Parathyroid adenoma (tissue), 2 donors: ENCODE measurements around the gene MED16.

Source experiments
- H2AFZ ChIP-seq: fragments of 300-600 bp; sonication (generic); one replicate; pipeline ENCODE4 v1.7.0; 2017; ENCODE audit warnings: antibody characterized with exemption, mild to moderate bottlenecking
- H3K27ac ChIP-seq: fragments of 300-600 bp; sonication (generic); one replicate; pipeline ENCODE4 v1.7.0; 2017
- H3K27me3 ChIP-seq: fragments of 300-600 bp; sonication (generic); one replicate; pipeline ENCODE4 v1.7.0; 2017; ENCODE audit warnings: low read length; ENCODE audit not compliant: control insufficient read depth, insufficient read depth
- H3K36me3 ChIP-seq: fragments of 300-600 bp; sonication (generic); one replicate; pipeline ENCODE4 v1.7.0; 2017; ENCODE audit warnings: low read length; ENCODE audit not compliant: control insufficient read depth, insufficient read depth
- H3K4me1 ChIP-seq: fragments of 300-600 bp; sonication (generic); one replicate; pipeline ENCODE4 v1.7.0; 2017; ENCODE audit warnings: control low read depth
- H3K4me2 ChIP-seq: fragments of 300-600 bp; sonication (generic); one replicate; pipeline ENCODE4 v1.7.0; 2017; ENCODE audit warnings: low read length
- H3K4me3 ChIP-seq: fragments of 300-600 bp; sonication (generic); one replicate; pipeline ENCODE4 v1.7.0; 2017; ENCODE audit warnings: low read depth, low read length
- H3K79me2 ChIP-seq: fragments of 300-600 bp; sonication (generic); one replicate; pipeline ENCODE4 v1.7.0; 2017; ENCODE audit warnings: control low read depth
- H3K9ac ChIP-seq: fragments of 300-600 bp; sonication (generic); one replicate; pipeline ENCODE4 v1.7.0; 2017; ENCODE audit warnings: mild to moderate bottlenecking
- H3K9me3 ChIP-seq: fragments of 300-600 bp; sonication (generic); one replicate; pipeline ENCODE4 v1.7.0; 2017; ENCODE audit warnings: low read length; ENCODE audit not compliant: control insufficient read depth
- TF ChIP-seq, protein P1 (sequence below): fragments of 300-600 bp; sonication (generic); IDR thresholded peaks from one replicate; pipeline ENCODE4 v1.7.0; 2017; ENCODE audit warnings: antibody characterized with exemption, mild to moderate bottlenecking
- donor health status: primary hyperparathyroidism.

MED16 gene

DNA sequence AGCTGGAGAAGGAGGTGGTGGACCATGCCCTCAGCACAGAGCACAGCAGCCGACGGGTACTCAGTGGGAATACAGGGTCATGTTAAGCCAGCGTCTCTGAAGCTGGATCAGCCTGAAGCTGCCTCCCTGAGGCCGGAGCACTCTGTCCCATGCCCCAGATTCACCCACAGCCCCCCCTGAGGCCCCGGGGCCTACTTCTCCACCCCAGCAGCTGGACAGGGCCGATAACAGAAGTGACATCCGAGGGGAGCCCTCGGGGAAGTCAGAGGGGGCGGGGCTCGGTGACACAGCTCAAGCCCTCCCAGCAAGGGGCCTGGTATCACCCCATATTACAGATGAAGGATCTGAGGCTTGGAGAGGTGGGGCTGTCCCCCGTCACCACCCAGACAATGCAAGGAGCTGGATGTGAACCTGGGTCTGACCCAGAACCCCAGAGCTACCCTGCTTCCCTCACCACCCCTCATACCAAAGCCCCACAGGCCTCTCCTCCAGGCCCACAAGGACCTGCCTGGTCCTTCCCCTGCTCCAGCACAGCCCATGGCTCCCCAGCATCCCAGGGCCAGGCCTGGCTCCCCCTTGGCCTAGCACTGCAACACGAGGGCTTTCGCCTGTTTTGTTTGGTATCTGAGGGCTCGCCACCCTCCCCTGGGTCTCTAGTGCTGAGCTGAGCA is 14.3 kb upstream of the MED16 start:
- H3K36me3 ChIP-seq, result no peaks in the 10 kb centered on the region
- no peak overlapping the region for H3K27ac ChIP-seq
- H3K79me2 ChIP-seq, result no peaks in the 10 kb centered on the region
- H3K9ac ChIP-seq, result no peak overlapping the region
- H3K4me1 ChIP-seq, result no peaks in the 10 kb centered on the region
- no peak overlapping the region for H2AFZ ChIP-seq
- H3K9me3 ChIP-seq, result no peaks in the 10 kb centered on the region
- no peak overlapping the region for H3K4me2 ChIP-seq
- no peaks in the 10 kb centered on the region for H3K27me3 ChIP-seq
- H3K4me3 ChIP-seq, result no peak overlapping the region
- TF ChIP-seq, protein P1, sequence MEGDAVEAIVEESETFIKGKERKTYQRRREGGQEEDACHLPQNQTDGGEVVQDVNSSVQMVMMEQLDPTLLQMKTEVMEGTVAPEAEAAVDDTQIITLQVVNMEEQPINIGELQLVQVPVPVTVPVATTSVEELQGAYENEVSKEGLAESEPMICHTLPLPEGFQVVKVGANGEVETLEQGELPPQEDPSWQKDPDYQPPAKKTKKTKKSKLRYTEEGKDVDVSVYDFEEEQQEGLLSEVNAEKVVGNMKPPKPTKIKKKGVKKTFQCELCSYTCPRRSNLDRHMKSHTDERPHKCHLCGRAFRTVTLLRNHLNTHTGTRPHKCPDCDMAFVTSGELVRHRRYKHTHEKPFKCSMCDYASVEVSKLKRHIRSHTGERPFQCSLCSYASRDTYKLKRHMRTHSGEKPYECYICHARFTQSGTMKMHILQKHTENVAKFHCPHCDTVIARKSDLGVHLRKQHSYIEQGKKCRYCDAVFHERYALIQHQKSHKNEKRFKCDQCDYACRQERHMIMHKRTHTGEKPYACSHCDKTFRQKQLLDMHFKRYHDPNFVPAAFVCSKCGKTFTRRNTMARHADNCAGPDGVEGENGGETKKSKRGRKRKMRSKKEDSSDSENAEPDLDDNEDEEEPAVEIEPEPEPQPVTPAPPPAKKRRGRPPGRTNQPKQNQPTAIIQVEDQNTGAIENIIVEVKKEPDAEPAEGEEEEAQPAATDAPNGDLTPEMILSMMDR, result no peak

DNA sequence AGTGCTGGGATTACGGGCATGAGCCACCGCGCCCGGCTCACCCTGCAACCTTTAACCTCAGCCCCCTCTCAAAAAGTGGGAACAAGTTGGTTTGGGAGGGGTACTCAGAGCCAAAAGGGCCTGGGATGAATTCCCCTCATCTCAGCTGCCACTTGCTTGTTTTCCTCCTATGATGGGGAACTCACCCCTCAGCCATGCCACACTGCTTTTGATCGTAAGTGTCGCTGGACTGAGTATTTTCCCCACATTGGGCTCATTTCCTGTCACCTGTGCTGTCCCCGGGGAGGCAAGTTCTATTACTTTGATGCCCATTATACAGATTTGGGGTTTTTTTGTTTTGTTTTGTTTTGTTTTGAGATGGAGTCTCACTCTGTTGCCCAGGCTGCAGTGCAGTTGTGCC is 13.5 kb upstream of the MED16 start:
- TF ChIP-seq, protein P1, result no peak
- Histone ChIP-seq H3K27me3 (no peaks in the 10 kb centered on the region), H3K4me2 (no peak overlapping the region), H3K79me2 (no peaks in the 10 kb centered on the region), H3K4me3 (no peak overlapping the region), H3K9me3 (no peaks in the 10 kb centered on the region), H3K27ac (no peak overlapping the region), H2AFZ (no peak overlapping the region), H3K4me1 (no peaks in the 10 kb centered on the region), H3K9ac (no peak overlapping the region), H3K36me3 (no peaks in the 10 kb centered on the region)

DNA sequence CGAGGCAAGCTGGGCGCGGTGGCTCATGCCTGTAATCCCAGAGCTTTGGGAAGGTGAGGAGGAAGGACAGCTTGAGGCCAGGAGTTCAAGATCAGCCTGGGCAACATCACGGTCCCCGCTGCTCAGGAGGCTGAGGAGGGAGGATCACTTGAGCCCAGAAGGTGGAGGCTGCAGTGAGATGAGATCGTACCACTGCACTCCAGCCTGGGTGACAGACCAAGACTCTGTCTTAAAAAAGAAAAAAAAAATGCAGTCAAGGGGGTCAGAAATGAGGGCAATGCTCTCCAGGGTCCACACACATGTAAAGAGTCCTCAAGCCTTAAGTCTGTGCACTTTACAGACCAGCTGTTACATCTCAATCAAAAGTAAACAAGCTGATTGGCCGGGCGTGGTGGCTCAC is 11.6 kb upstream of the MED16 start:
- no peak overlapping the region for H3K9ac ChIP-seq
- no peak overlapping the region for H3K4me3 ChIP-seq
- no peaks in the 10 kb centered on the region for H3K27me3 ChIP-seq
- no peaks in the 10 kb centered on the region for H3K36me3 ChIP-seq
- H3K4me1 ChIP-seq, result no peaks in the 10 kb centered on the region
- no peaks in the 10 kb centered on the region for H3K79me2 ChIP-seq
- H3K9me3 ChIP-seq, result no peaks in the 10 kb centered on the region
- TF ChIP-seq, protein P1, result no peak
- no peak overlapping the region for H3K4me2 ChIP-seq
- H2AFZ ChIP-seq, result no peak overlapping the region
- H3K27ac ChIP-seq, result no peak overlapping the region

DNA sequence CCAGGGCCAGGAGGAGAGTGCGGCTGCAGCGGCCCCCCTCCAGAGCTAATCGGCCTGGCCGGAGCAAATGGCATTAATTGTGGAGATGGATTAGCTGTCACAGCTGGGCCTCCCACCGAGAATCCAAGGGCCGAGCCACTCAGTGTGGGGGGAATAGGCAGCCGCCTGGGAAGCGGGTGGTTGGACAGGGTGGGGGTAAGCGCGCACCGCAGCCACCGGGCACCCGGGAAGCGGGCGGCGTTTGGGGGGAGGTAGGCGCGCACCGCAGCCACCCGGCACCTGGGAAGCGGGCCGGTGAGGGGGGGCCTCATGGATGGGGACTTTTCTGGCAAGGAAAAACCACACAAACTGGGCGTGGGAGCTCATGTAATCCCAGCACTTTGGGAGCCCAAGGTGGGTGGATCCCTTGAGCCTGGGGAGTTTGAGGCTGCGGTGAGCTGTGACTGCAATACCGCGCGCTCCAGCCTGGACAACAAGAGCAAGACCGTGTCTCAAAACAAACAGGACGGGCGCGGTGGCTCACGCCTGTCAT is 10.3 kb upstream of the MED16 start:
- TF ChIP-seq, protein P1, result no peak
- Histone ChIP-seq H2AFZ (no peak overlapping the region), H3K79me2 (no peaks in the 10 kb centered on the region), H3K27ac (no peak overlapping the region), H3K27me3 (no peaks in the 10 kb centered on the region), H3K4me3 (no peak overlapping the region), H3K9me3 (no peaks in the 10 kb centered on the region), H3K36me3 (no peaks in the 10 kb centered on the region), H3K4me2 (no peak overlapping the region), H3K9ac (no peak overlapping the region), H3K4me1 (no peaks in the 10 kb centered on the region)
